Fibroblast of pulmonary artery (primary cell): ENCODE results near the gene RANBP6.
A peak's percentile ranks its signal among the peaks of the same experiment; 100 is the strongest.
"Not testable (repeated sequence)": the region's sequence is repeated elsewhere in the genome, so short reads cannot be mapped to it uniquely, and the experiment has no call there.

ENCODE experiments used
- DNase-seq: peaks from one replicate; pipeline ENCODE4 v3.0.0-alpha.2; 2010; ENCODE audit warnings: low read depth
- H3K4me3 ChIP-seq: replicated peaks from 2 replicates; pipeline ENCODE4 v1.5.1; 2011; ENCODE audit warnings: low read depth, mild to moderate bottlenecking, control low read depth, low read length, moderate library complexity
- TF ChIP-seq, protein P1 (sequence below): IDR thresholded peaks from 2 replicates; pipeline ENCODE4 v1.5.1; 2011; ENCODE audit warnings: mild to moderate bottlenecking, control low read depth, low read length, inconsistent platforms; ENCODE audit errors: missing control alignments

The RANBP6 gene

DNA sequence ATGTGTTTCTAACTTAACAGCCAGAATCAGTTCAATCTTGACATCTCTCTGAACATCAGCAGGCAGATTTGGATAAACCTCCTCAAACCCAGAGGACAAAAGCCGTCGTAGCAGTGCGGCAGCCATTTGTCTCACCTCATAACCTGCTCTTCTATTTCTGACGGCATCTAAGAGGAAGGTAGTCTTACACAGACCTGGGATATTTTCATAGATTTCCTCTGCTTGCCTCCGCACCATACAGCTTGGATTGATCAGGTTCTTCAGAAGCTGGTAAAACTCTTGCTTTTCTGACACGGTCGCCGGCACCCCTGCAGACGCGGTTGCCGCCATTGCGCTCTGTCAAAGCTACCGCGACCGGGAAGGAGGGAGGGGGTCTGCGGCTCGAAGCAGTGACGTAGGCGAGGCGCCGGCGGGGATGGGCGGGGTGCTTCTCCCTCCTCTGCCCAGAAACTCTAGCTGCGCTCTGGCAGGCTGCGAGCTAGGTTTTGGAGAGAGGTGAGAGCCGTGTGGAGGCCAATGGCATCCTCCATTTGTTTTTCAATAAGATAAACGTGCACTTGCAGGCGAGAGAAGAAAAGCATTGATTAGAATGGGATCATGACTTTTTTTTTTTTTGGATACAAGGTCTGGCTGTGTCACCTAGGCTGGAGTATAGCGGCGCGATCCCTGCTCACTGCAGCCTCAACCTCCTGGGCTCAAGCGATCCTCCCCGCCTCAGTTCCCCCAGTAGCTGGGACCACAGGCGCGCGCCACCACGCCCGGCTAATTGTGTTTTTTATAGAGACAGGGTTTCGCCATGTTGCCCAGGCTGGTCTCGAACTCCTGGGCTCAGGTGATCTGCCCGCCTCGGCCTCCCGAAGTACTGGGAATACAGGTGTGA is at the start of gene RANBP6:
TSS of gene RANBP6 (minus strand) at position 347 of the 880 bp plus-strand sequence. CDS start at position 330, 17 bp downstream.
- TF ChIP-seq, protein P1, sequence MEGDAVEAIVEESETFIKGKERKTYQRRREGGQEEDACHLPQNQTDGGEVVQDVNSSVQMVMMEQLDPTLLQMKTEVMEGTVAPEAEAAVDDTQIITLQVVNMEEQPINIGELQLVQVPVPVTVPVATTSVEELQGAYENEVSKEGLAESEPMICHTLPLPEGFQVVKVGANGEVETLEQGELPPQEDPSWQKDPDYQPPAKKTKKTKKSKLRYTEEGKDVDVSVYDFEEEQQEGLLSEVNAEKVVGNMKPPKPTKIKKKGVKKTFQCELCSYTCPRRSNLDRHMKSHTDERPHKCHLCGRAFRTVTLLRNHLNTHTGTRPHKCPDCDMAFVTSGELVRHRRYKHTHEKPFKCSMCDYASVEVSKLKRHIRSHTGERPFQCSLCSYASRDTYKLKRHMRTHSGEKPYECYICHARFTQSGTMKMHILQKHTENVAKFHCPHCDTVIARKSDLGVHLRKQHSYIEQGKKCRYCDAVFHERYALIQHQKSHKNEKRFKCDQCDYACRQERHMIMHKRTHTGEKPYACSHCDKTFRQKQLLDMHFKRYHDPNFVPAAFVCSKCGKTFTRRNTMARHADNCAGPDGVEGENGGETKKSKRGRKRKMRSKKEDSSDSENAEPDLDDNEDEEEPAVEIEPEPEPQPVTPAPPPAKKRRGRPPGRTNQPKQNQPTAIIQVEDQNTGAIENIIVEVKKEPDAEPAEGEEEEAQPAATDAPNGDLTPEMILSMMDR = no peak
- H3K4me3 ChIP-seq = peak within 1 kb of the TSS; percentile 100
- DNase-seq = peak; percentile 86

DNA sequence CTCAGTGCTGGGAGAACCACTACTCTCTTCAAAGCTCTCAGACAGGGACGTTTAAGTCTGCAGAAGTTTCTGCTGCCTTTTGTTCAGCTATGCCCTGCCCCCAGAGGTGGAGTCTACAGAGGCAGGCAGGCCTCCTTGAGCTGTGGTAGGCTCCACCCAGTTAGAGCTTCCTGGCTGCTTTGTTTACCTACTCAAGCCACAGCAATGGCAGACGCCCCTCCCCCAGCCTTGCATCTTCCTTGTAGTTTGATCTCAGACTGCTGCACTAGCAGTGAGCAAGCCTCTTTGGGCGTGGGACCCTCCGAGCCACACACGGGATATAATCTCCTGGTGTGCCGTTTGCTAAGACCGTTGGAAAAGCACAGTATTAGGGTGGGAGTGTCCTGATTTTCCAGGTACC is 47.7 kb upstream of the RANBP6 start:
- not testable (repeated sequence) for DNase-seq

GRCh38 chr9:6055666-6056065 is 40.2 kb upstream of the RANBP6 start:
- H3K4me3 ChIP-seq = no peak overlapping the region
- TF ChIP-seq, protein P1 = no peak
- no peak for DNase-seq

More for the DNA sequence above, 47.7 kb upstream of the RANBP6 start:
- not testable (repeated sequence) for H3K4me3 ChIP-seq

- no peak overlapping the region for H3K4me3 ChIP-seq
- peak; percentile 99 for DNase-seq
- TF ChIP-seq, protein P1 = peak; percentile 68
Observed at GRCh38 chr9:6055216-6055615, 39.8 kb upstream of the RANBP6 start.

- no peak overlapping the region for H3K4me3 ChIP-seq
- DNase-seq = peak; percentile 88
- TF ChIP-seq, protein P1 = peak; percentile 88
Observed at GRCh38 chr9:6054280-6055099, 39.1 kb upstream of the RANBP6 start.

- no peak for DNase-seq
- TF ChIP-seq, protein P1 = no peak
- no peak overlapping the region for H3K4me3 ChIP-seq
Observed at GRCh38 chr9:6052293-6052919, 37.0 kb upstream of the RANBP6 start.

DNA sequence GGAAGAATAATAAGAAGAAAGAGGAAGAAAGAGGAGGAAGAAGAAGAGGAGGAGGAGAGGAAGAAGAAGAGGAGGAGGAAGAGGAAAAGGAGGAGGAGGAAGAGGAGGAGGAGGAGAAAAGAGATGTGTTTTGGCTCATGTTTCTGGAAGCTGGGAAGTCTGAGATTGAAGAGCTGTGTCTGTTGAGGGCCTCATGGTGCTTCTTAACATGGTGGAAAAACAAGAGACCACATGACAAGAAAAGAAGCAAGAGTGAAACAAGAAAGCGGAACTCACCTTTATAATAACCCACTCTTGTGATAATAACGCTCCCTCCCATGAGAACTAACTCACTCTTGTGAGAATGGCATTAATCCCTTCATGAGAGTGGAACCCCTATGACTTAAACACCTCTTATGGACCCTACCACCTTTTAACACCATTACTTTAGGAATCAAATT is 36.1 kb upstream of the RANBP6 start:
- no peak overlapping the region for H3K4me3 ChIP-seq
- no peak for DNase-seq
- TF ChIP-seq, protein P1 = no peak
